H1 (cell line): Measurements from ENCODE around the gene CCDC137. TPM values are rescaled to one million over a fixed set of nuclear protein-coding genes. Genes with fewer than 3 reads are reported as not detected.

Experiments
- CTCF ChIA-PET: fragments of 300-600 bp; sonication (Branson Sonifier 250); formaldehyde crosslinking; loops from one replicate; lab custom pipeline; 2021; ENCODE audit not compliant: partially characterized antibody; lab: Charles Lee
- POLR2A ChIA-PET: fragments of 300-600 bp; sonication (Branson Sonifier 250); formaldehyde crosslinking; loops from one replicate; lab custom pipeline; 2021; ENCODE audit warnings: inconsistent platforms; ENCODE audit not compliant: partially characterized antibody; lab: Charles Lee
- DNase-seq, 2 experiments: peaks; one replicate each; pipeline versions ENCODE4 v3.0.0 to v3.0.0-alpha.2; 2010 to 2022; ENCODE audit warnings: low spot score in 2 of 2, low read depth in 1 of 2, mixed read lengths in 1 of 2
- FAIRE-seq: peaks from 2 replicates; lab custom pipeline; 2011; peaks lifted over from hg19 to GRCh38; lab: Jason Lieb, UNC
- H2AFZ ChIP-seq: 2 replicates; pipeline ENCODE4 v1.8.1; 2012; ENCODE audit warnings: low read length, inconsistent platforms
- H2AK5ac ChIP-seq: 2 replicates; pipeline ENCODE4 v1.6.1; 2013; ENCODE audit warnings: low read depth, low read length
- H2BK120ac ChIP-seq: replicated peaks from 2 replicates; pipeline ENCODE3; 2013; ENCODE audit warnings: low read depth, low read length, inconsistent platforms
- H2BK12ac ChIP-seq: 2 replicates; pipeline ENCODE4 v1.6.1; 2013; ENCODE audit warnings: low read depth, low read length
- H2BK15ac ChIP-seq: 2 replicates; pipeline ENCODE4 v1.6.1; 2013; ENCODE audit warnings: low read length
- H2BK20ac ChIP-seq: 2 replicates; pipeline ENCODE4 v1.6.1; 2013; ENCODE audit warnings: low read length
- H2BK5ac ChIP-seq: 2 replicates; pipeline ENCODE4 v1.6.1; 2013; ENCODE audit warnings: low read depth, low read length
- H3K14ac ChIP-seq: 2 replicates; pipeline ENCODE4 v1.6.1; 2013; ENCODE audit warnings: inconsistent platforms; ENCODE audit not compliant: insufficient read length
- H3K18ac ChIP-seq: 2 replicates; pipeline ENCODE4 v1.6.1; 2013; ENCODE audit warnings: low read length; ENCODE audit errors: extremely low read depth
- H3K23ac ChIP-seq: 2 replicates; pipeline ENCODE4 v1.6.1; 2013; ENCODE audit warnings: inconsistent platforms; ENCODE audit not compliant: insufficient read length
- H3K23me2 ChIP-seq: 2 replicates; pipeline ENCODE4 v1.6.1; 2013; ENCODE audit warnings: low read depth, low read length
- H3K27ac ChIP-seq: 2 replicates; pipeline ENCODE4 v1.6.1; 2011; ENCODE audit warnings: low read depth, low read length, inconsistent platforms
- H3K27me3 ChIP-seq, 4 experiments: replicated peaks in 1 of 4; 1 replicate in 1 of 4; 2 replicates in 3 of 4; pipeline versions ENCODE4 v1.6.1 to v1.8.1; 2011 to 2013; ENCODE audit warnings: low read length in 3 of 4, mild to moderate bottlenecking in 3 of 4, inconsistent platforms in 2 of 4, mixed read lengths in 2 of 4, moderate library complexity in 1 of 4; ENCODE audit not compliant: control insufficient read depth in 3 of 4, insufficient read depth in 3 of 4; ENCODE audit errors: extremely low read depth in 1 of 4
- H3K36me3 ChIP-seq, 4 experiments: 2 replicates each; pipeline versions ENCODE4 v1.6.1 to v1.8.1; 2011 to 2013; ENCODE audit warnings: mild to moderate bottlenecking in 4 of 4, low read length in 3 of 4, moderate library complexity in 2 of 4, control low read depth in 1 of 4, inconsistent platforms in 1 of 4; ENCODE audit not compliant: insufficient read depth in 4 of 4, control insufficient read depth in 2 of 4
- H3K4ac ChIP-seq: replicated peaks from 2 replicates; pipeline ENCODE3; 2013; ENCODE audit warnings: low read length, low read depth, mixed read lengths, inconsistent platforms; ENCODE audit not compliant: insufficient read length
- H3K4me1 ChIP-seq, 4 experiments: replicated peaks in 1 of 4; 1 replicate in 1 of 4; 2 replicates in 3 of 4; pipeline versions ENCODE4 v1.6.1 to v1.8.1; 2011 to 2013; ENCODE audit warnings: low read length in 3 of 4, inconsistent platforms in 2 of 4, mixed read lengths in 1 of 4; ENCODE audit not compliant: insufficient read depth in 4 of 4, control insufficient read depth in 3 of 4
- H3K4me2 ChIP-seq, 2 experiments: 2 replicates each; pipeline versions ENCODE4 v1.6.1 to v1.8.1; 2011 to 2013; ENCODE audit warnings: low read depth in 2 of 2, low read length in 2 of 2, control low read depth in 1 of 2, inconsistent platforms in 1 of 2, mild to moderate bottlenecking in 1 of 2; ENCODE audit not compliant: insufficient read depth in 1 of 2
- H3K4me3 ChIP-seq, 4 experiments: fragments of 200-600, 300-600 bp in 1 of 4; sonication (generic), shearing (Covaris generic), sonication (Bioruptor Twin) in 1 of 4; 2 replicates each; pipeline versions ENCODE4 v1.5.1 to v1.8.1; 2011 to 2016; ENCODE audit warnings: low read length in 4 of 4, low read depth in 3 of 4, control low read depth in 2 of 4, inconsistent platforms in 2 of 4, mild to moderate bottlenecking in 2 of 4, mixed read lengths in 1 of 4, moderate library complexity in 1 of 4; ENCODE audit not compliant: insufficient read depth in 2 of 4; ENCODE audit errors: extremely low read depth in 1 of 4
- H3K56ac ChIP-seq: replicated peaks from 2 replicates; pipeline ENCODE3; 2013; ENCODE audit warnings: low read depth, mild to moderate bottlenecking, mixed read lengths, low read length, inconsistent platforms; ENCODE audit not compliant: insufficient read length
- H3K79me1 ChIP-seq: 2 replicates; pipeline ENCODE4 v1.6.1; 2013; ENCODE audit warnings: low read depth, low read length, control low read depth
- H3K79me2 ChIP-seq, 2 experiments: 2 replicates each; pipeline versions ENCODE4 v1.6.1 to v1.8.1; 2012 to 2013; ENCODE audit warnings: low read length in 2 of 2, mild to moderate bottlenecking in 2 of 2, inconsistent platforms in 1 of 2; ENCODE audit not compliant: insufficient read depth in 2 of 2, control insufficient read depth in 1 of 2
- H3K9ac ChIP-seq, 4 experiments: replicated peaks in 1 of 4; 1 replicate in 1 of 4; 2 replicates in 3 of 4; pipeline versions ENCODE4 v1.6.1 to v1.8.1; 2011 to 2013; ENCODE audit warnings: low read depth in 3 of 4, low read length in 3 of 4, control low read depth in 2 of 4, mild to moderate bottlenecking in 2 of 4, moderate library complexity in 2 of 4, inconsistent platforms in 1 of 4; ENCODE audit errors: extremely low read depth in 1 of 4
- H3K9me3 ChIP-seq, 2 experiments: 2 replicates each; pipeline versions ENCODE4 v1.6.1 to v1.8.1; 2012 to 2013; ENCODE audit warnings: mild to moderate bottlenecking in 2 of 2, moderate library complexity in 2 of 2, control low read depth in 1 of 2, inconsistent platforms in 1 of 2, low read depth in 1 of 2, low read length in 1 of 2, mixed read lengths in 1 of 2; ENCODE audit not compliant: insufficient read depth in 2 of 2
- H4K20me1 ChIP-seq, 2 experiments: replicated peaks in 1 of 2; 2 replicates each; pipeline versions ENCODE3 to v1.8.1; 2011 to 2013; ENCODE audit warnings: inconsistent platforms in 2 of 2, low read length in 2 of 2, mild to moderate bottlenecking in 1 of 2; ENCODE audit not compliant: insufficient read depth in 2 of 2, control insufficient read depth in 1 of 2
- H4K5ac ChIP-seq: 2 replicates; pipeline ENCODE4 v1.6.1; 2013; ENCODE audit warnings: low read length, low read depth, mixed read lengths, inconsistent platforms; ENCODE audit not compliant: insufficient read length
- H4K8ac ChIP-seq: 2 replicates; pipeline ENCODE4 v1.8.0; 2013; ENCODE audit warnings: mild to moderate bottlenecking, moderate library complexity, low read length, inconsistent platforms; ENCODE audit not compliant: insufficient read depth; ENCODE audit errors: extremely low read depth
- H4K91ac ChIP-seq: replicated peaks from 2 replicates; pipeline ENCODE3; 2013; ENCODE audit warnings: low read length, mixed read lengths, inconsistent platforms; ENCODE audit not compliant: insufficient read length
- CREB1 ChIP-seq: IDR thresholded peaks from 2 replicates; pipeline ENCODE4 v1.6.1; 2012; ENCODE audit warnings: inconsistent platforms
- KDM1A ChIP-seq: fragments of 200-600, 300-600 bp; sonication (generic); IDR thresholded peaks from 2 replicates; pipeline ENCODE4 v1.7.1; 2016; ENCODE audit warnings: mild to moderate bottlenecking, low read length, borderline replicate concordance
- NRF1 ChIP-seq: IDR thresholded peaks from 2 replicates; pipeline ENCODE4 v1.6.1; 2011; ENCODE audit warnings: mild to moderate bottlenecking, low read depth, low read length, improper control_type of control experiment
- RFX5 ChIP-seq: IDR thresholded peaks from 2 replicates; pipeline ENCODE4 v1.6.1; 2011; ENCODE audit warnings: low read depth, low read length, improper control_type of control experiment, borderline replicate concordance
- SIN3A ChIP-seq, 2 experiments: IDR thresholded peaks in 1 of 2; conservative IDR thresholded peaks in 1 of 2; 2 replicates each; pipeline ENCODE4 v1.6.1; 2011 to 2012; ENCODE audit warnings: low read length in 2 of 2, improper control_type of control experiment in 1 of 2, low read depth in 1 of 2, mild to moderate bottlenecking in 1 of 2
- SRF ChIP-seq: IDR thresholded peaks from 2 replicates; pipeline ENCODE4 v1.6.1; 2011; ENCODE audit warnings: mild to moderate bottlenecking, low read depth, low read length, moderate library complexity
- TAF7 ChIP-seq: optimal IDR thresholded peaks from 2 replicates; pipeline ENCODE3; 2011; ENCODE audit warnings: low read depth, mild to moderate bottlenecking, inconsistent platforms, low read length, moderate library complexity, borderline replicate concordance
- TCF12 ChIP-seq: IDR thresholded peaks from 2 replicates; pipeline ENCODE4 v1.6.1; 2011; ENCODE audit warnings: low read depth, mild to moderate bottlenecking, low read length
- TEAD4 ChIP-seq: IDR thresholded peaks from 2 replicates; pipeline ENCODE4 v1.6.1; 2012; ENCODE audit warnings: low read depth, low read length, inconsistent platforms, mixed read lengths
- YY1 ChIP-seq: IDR thresholded peaks from 2 replicates; pipeline ENCODE4 v1.6.1; 2011; ENCODE audit warnings: low read depth, mild to moderate bottlenecking, low read length
- WGBS, 2 experiments: shearing (Covaris generic) in 1 of 2; methylation state at CpG; one replicate each; pipeline versions ENCODE4 v1.1.6 to v1.1.7; 2013 to 2015; ENCODE audit warnings: low lambda C conversion rate in 2 of 2, mixed read lengths in 2 of 2, inconsistent platforms in 1 of 2, low coverage in 1 of 2, missing lambda C conversion rate in 1 of 2; ENCODE audit not compliant: insufficient replicate concordance in 2 of 2, insufficient coverage in 1 of 2, insufficient read length in 1 of 2; ENCODE audit errors: extremely low coverage in 1 of 2, missing lambda C conversion rate in 1 of 2; 5-methylcytosine and 5-hydroxymethylcytosine counted together
- polyA plus RNA-seq, 7 experiments: library from polyadenylated mRNA; depleted of rRNA in 3 of 7; stranded (reverse) in 5 of 7; unstranded in 2 of 7; fragments of >200 nt in 5 of 7; fragments of 200-250 nt in 2 of 7; gene quantifications; 1 replicate in 5 of 7; 2 replicates in 1 of 7; 4 replicates in 1 of 7; pipeline versions ENCODE4 v1.2.1 to v1.2.3, GENCODE V29; 2011 to 2013; ENCODE audit warnings: missing spikeins in 2 of 7, mixed read lengths in 2 of 7
- total RNA-seq: library from RNA; stranded (reverse); fragmentation: NEBNext Ultra II Directional; extraction: Animal tissue kit (Norgen Biotek cat#: 25700); gene quantifications from 2 replicates; pipeline ENCODE4 v1.2.1, GENCODE V29; 2021
- TF ChIP-seq, protein P1 (sequence below): IDR thresholded peaks from 2 replicates; pipeline ENCODE4 v1.6.1; 2012; ENCODE audit warnings: inconsistent platforms

CCDC137 gene
- total and polyA plus RNA-seq, 2 of the 8 experiments (the other 6 are each of a cell fraction or from before 2014, with no cell fraction given) = 17.6 to 38.6 TPM

DNA sequence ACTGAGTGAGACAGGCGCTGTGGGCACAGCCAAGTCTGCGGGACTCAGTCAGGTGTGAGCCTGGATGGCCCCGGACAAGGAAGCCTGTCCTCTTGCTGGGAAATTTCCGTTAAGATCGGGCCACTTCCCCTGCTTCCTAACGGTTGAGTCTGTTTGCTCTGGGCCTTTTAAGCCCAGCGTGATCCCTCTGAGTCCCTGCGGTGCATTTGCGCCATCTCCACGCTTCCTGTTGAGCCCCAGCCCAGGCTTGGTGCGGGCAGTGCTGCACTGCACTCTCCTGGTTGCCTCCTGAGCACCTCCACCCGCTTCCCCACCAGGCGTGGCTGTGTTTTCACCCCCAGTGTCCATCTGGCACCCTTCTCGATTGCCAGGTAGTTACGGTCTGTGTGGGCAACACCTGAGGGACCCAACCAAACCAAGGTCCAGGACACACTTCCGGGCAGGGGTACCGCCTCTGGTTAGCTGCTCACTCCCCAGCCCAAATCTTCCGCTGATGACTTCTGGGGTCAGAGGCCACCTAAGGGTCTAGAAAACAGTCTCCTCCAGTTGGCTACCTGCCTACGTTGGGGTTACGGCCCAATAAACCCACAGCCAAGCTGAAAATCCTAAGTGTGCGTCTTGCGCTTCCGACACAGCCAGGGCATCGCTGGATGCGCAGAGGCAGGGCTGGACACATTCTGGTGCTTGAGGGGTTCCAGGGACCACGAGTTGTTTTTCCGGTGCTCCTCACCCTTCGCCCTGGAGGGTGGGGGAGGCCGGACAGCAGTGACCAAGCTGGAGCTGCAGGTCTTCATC, 44.2 kb downstream of the CCDC137 start:
- H2AFZ ChIP-seq = no peak overlapping the region
- H3K36me3 ChIP-seq = peaks cover 14 to 21% (median 17%) of the 10 kb centered on the region in 4 experiments
- peaks cover 0 to 24% (median 18%) of the 10 kb centered on the region in 4 experiments; a peak in 5 of 7 replicates for H3K4me1 ChIP-seq
- peaks cover 0 to 8% of the 10 kb centered on the region in 2 experiments; a peak in 1 of 4 replicates for H3K79me2 ChIP-seq
- WGBS, 2 experiments = 13% methylated on average over 29 of the region's 29 CpGs; no CpG with 5 or more reads in 1 of the 2 experiments
- peak overlapping the region; percentile 84 for H2BK15ac ChIP-seq
- H3K9ac ChIP-seq = peak overlapping the region in 2 of 4 experiments; percentile 2 to 35; a peak in 3 of 7 replicates
- H3K4me3 ChIP-seq = peak overlapping the region; percentile 43 to 86 (median 60); a peak in 7 of 8 replicates
- peaks cover 10% of the 10 kb centered on the region for H3K79me1 ChIP-seq
- H4K8ac ChIP-seq = peak overlapping the region; percentile 72
- no peak overlapping the region for H2BK20ac ChIP-seq
- no peaks in the 10 kb centered on the region for H3K9me3 ChIP-seq
- no peak overlapping the region for H3K56ac ChIP-seq
- peak overlapping the region; percentile 18 for H2BK120ac ChIP-seq
- peak overlapping the region; percentile 16 for H4K5ac ChIP-seq
- 0 out of 2 replicates have a peak overlapping the region, but pooled peaks have one; percentile 10 for H2AK5ac ChIP-seq
- H3K4me2 ChIP-seq = peak overlapping the region; percentile 87 to 96
- peaks cover 5 to 16% of the 10 kb centered on the region in 2 experiments for H4K20me1 ChIP-seq
- peak overlapping the region; percentile 78 for H2BK12ac ChIP-seq
- FAIRE-seq (no peak), DNase-seq (peak in 1 of 2 experiments; percentile 77)
- peak overlapping the region; percentile 61 for H4K91ac ChIP-seq
- H3K27me3 ChIP-seq = no peaks in the 10 kb centered on the region; a peak in 2 of 7 replicates
- H3K27ac ChIP-seq = no peak overlapping the region
- H2BK5ac ChIP-seq = peak overlapping the region; percentile 54; the same call in 1 of the 2 replicates
- ChIA-PET CTCF (interaction anchor here (0.6 to 1.5 kb wide), 3 partner anchors 20 to 35 kb away, joined by 3 to 6 read pairs (median 5); no protein-coding TSS in a partner anchor), POLR2A (interaction anchor here (0.7 to 25.9 kb wide), 7 partner anchors 2 to 217 kb away, joined by 3 to 436 read pairs (median 7); partner anchors contain the start of genes ARL16, HGS, MCRIP1 and MRPL12)
- H3K14ac ChIP-seq = no peak overlapping the region
- peaks cover 20% of the 10 kb centered on the region for H3K23me2 ChIP-seq
- no peak overlapping the region for H3K23ac ChIP-seq
- H3K18ac ChIP-seq = peak overlapping the region; percentile 97
- peak overlapping the region; percentile 24 for H3K4ac ChIP-seq
- TF ChIP-seq CREB1 (no peak), RFX5 (no peak), SIN3A (conservative IDR thresholded peaks at IDR 0.05 in 1 of 2, IDR thresholded peaks at IDR 0.05 in 1 of 2; ENCODE audit: low read depth in 1 of 2, low read length in 2 of 2) (0 out of 4 replicates have a peak, but pooled peaks of 1 of the 2 experiments have one; percentile 4), NRF1 (no peak), KDM1A (no peak), TEAD4 (no peak), TCF12 (no peak), TAF7 (peak; percentile 13), SRF (no peak), YY1 (no peak)
- TF ChIP-seq, protein P1, sequence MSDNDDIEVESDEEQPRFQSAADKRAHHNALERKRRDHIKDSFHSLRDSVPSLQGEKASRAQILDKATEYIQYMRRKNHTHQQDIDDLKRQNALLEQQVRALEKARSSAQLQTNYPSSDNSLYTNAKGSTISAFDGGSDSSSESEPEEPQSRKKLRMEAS = no peak
